ENCODE measurements around the gene CYP46A1.
"Not testable (repeated sequence)": the region's sequence is repeated elsewhere in the genome, so short reads cannot be mapped to it uniquely, and the experiment has no call there.

The CYP46A1 gene

DNA sequence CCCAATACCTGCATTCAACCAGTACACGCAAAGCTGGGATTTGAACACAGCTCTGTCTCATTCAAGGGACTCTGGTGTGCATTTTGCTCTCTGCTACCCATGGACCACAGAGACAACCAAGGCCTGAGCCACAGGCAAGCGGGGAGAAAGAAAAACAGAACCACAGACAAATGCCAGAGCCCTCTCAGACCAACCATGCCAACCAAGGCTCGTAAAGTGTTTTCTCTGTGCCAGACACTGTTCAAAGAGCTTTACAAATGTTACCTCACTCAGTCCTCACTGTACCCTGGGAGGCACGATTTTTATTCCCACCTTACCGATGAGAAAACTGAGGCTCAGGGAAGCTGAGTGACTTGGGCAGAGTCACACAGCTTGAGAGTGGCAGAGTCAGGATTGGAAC is 76.7 kb downstream of the CYP46A1 start:
- DNase-seq: no peak

- not testable (repeated sequence) for DNase-seq
Observed at GRCh38 chr14:99762911-99763310, 78.8 kb downstream of the CYP46A1 start.

- DNase-seq: no peak
Observed at GRCh38 chr14:99763527-99764221, 79.6 kb downstream of the CYP46A1 start.

DNA sequence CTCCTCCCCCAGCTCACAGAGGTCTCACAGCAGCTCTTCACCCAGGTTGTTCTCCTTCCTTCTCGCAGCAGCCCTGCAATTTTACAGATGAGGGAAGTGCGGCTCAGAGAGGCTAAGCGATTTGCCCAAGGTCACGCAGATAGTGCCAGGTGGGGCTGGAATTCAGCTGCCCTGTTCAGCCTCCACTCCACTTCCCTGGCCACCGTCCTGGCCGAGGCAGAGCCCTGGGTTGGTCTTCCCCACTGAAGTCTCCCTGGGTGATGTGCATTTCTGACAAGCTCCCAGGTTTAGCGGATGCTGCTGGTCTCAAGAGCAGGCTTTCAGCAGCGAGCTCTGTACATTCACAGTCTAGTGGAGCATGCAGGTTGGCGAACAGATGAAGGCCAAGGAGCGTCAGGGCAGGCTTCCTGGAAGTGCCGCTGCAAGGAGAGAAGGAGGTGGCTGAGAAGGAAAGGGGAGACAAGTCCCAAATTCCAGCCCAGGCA is 80.2 kb downstream of the CYP46A1 start:
- no peak for DNase-seq

- no peak for DNase-seq
Observed at GRCh38 chr14:99768381-99768780, 84.3 kb downstream of the CYP46A1 start.

DNA sequence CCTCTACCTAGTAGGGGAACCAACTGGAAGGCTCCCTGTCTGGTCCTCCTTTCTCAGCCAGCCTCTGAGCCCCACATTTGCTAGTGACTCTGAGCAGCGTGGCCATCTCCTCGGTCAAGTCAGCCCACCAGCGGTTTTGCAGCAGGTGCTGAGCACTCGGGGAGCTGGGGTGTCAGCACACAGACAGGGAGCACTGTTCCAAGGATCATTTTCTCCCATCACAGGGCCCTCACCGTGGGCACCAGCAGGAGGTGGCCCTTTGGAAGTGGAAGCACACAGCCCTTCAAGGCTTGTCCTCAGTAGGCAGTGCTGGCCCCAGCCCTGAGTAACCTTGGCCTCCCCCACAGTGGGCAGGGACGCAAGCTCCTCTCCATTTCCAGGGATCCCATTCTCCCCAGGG is 85.0 kb downstream of the CYP46A1 start:
- no peak for DNase-seq

DNA sequence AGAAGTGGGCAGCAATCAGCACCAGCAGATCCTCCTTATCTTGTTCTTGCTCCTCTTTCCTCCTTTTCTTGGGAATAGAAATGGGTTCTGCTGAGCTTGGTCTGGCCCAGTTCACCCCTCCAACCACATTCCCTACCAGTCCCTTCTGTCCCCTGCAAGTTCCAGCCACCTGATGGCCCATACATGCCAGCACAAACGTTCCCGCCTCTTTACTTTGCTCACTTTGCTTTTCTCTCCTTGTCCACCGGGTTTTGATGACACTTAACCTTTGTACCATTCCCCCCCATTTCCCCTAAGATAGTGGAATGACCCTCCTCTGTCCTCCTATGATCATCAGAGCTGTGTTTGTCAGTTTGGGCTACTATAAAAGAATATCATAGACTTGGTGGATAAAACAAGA is 85.7 kb downstream of the CYP46A1 start:
- no peak for DNase-seq

- no peak for DNase-seq
Observed at GRCh38 chr14:99772371-99773283, 88.5 kb downstream of the CYP46A1 start.

DNA sequence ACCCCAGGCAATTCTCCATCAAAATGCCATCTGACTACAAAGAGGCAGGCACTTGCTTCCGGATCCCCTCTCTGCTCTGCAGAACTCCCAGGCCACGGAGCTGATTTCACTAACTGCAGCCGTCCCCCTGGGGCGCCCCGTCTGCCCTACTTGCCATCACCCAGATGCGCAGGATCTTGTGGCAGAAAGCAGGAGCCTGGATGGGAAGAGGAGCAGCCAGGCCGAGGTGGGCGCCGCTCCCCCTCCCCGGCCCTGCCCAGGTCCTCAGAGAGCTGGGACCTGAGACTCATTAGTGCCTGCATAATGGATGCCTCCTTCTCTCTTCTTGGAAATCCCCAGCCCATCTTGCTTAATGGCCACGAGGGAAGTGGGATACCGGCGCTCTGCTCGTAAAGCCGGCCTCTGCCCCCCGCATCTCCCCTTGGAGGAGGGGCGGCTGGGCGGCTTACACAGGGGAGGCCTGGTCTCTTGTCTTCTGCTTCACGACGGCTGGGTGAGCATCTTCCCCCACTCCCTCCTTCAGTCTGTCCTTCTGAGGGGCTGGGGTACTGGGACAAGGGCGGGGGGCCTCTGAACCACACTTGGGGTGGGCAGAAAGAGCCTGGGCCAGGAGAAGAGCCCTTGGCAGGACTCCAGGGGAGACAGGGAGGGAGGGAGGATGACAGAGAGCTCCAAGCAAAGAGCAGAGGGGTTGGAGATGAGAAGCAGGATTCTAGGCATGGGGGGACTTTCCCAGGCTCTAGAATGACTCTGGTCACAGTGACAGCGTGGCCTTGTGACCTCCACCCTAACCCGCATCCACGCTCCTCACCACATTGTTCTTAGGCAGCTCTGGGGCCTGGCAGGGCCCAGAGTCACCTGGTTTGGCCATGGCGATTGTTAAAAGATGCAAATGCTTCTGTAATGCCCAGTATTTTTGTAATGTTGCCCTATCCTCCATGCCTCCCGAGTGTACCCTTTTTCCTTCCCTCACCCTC is 89.7 kb downstream of the CYP46A1 start:
- DNase-seq: no peak

GRCh38 chr14:99774556-99775307 is 90.6 kb downstream of the CYP46A1 start:
- DNase-seq: no peak

- no peak for DNase-seq
Observed at GRCh38 chr14:99775351-99775750, 91.3 kb downstream of the CYP46A1 start.

Measured in GDM1 (cell line).